ENCODE measurements around the gene STK11.

Gene STK11

GRCh38 chr19:1224847-1225246 is 19.3 kb downstream of the STK11 start:
- TF ChIP-seq CTCF (IDR thresholded peaks at IDR 0.05; ENCODE audit: low read length) (no peak), EZH2phosphoT487 (IDR thresholded peaks at IDR 0.05; ENCODE audit: low read length) (no peak)
- Histone ChIP-seq H3K36me3 (replicated peaks; ENCODE audit: insufficient read depth, low read length) (no peaks in the 10 kb centered on the region), H3K27ac (ENCODE audit: low read length) (no peak overlapping the region), H3K79me2 (ENCODE audit: low read length) (no peaks in the 10 kb centered on the region), H3K9ac (ENCODE audit: low read length) (no peak overlapping the region), H3K9me3 (replicated peaks; ENCODE audit: insufficient read depth, low read length) (no peaks in the 10 kb centered on the region), H2AFZ (ENCODE audit: low read length) (no peak overlapping the region), H3K9me2 (replicated peaks; ENCODE audit: insufficient read depth, low read length) (no peaks in the 10 kb centered on the region), H4K20me1 (ENCODE audit: insufficient read depth, low read length) (no peaks in the 10 kb centered on the region), H3K4me1 (ENCODE audit: low read length) (no peaks in the 10 kb centered on the region), H3K27me3 (replicated peaks; ENCODE audit: insufficient read depth, low read length) (no peaks in the 10 kb centered on the region), H3K4me3 (ENCODE audit: low read length) (no peak overlapping the region), H3K4me2 (ENCODE audit: low read depth, low read length) (no peak overlapping the region), H3F3A (ENCODE audit: insufficient read depth, low read length) (no peaks in the 10 kb centered on the region)
- no peak for DNase-seq

GRCh38 chr19:1225440-1226226 is 20.1 kb downstream of the STK11 start:
- TF ChIP-seq EZH2 (optimal IDR thresholded peaks at IDR 0.05; ENCODE audit: low read depth, low read length) (no peak), EZH2phosphoT487 (IDR thresholded peaks at IDR 0.05; ENCODE audit: low read length) (no peak), CTCF (IDR thresholded peaks at IDR 0.05; ENCODE audit: low read length) (no peak)
- H3K9me3 ChIP-seq (replicated peaks; ENCODE audit: insufficient read depth, low read length) = no peaks in the 10 kb centered on the region
- DNase-seq = no peak
- H3K27ac ChIP-seq (ENCODE audit: low read length) = no peak overlapping the region
- H4K20me1 ChIP-seq (ENCODE audit: insufficient read depth, low read length) = no peaks in the 10 kb centered on the region
- no peak overlapping the region for H3K4me3 ChIP-seq (ENCODE audit: low read length)
- H3K4me1 ChIP-seq (ENCODE audit: low read length) = no peaks in the 10 kb centered on the region
- H3K79me2 ChIP-seq (ENCODE audit: low read length) = no peaks in the 10 kb centered on the region
- H2AFZ ChIP-seq (ENCODE audit: low read length) = no peak overlapping the region
- H3K9me2 ChIP-seq (replicated peaks; ENCODE audit: insufficient read depth, low read length) = no peaks in the 10 kb centered on the region
- H3F3A ChIP-seq (ENCODE audit: insufficient read depth, low read length) = no peaks in the 10 kb centered on the region
- no peaks in the 10 kb centered on the region for H3K36me3 ChIP-seq (replicated peaks; ENCODE audit: insufficient read depth, low read length)
- no peaks in the 10 kb centered on the region for H3K27me3 ChIP-seq (replicated peaks; ENCODE audit: insufficient read depth, low read length)
- no peak overlapping the region for H3K9ac ChIP-seq (ENCODE audit: low read length)
- no peak overlapping the region for H3K4me2 ChIP-seq (ENCODE audit: low read depth, low read length)

GRCh38 chr19:1226227-1226518 is 20.6 kb downstream of the STK11 start:
- Histone ChIP-seq H3K9me2 (replicated peaks; ENCODE audit: insufficient read depth, low read length) (no peaks in the 10 kb centered on the region), H3K27ac (ENCODE audit: low read length) (no peak overlapping the region), H3K4me2 (ENCODE audit: low read depth, low read length) (no peak overlapping the region), H3K79me2 (ENCODE audit: low read length) (no peaks in the 10 kb centered on the region), H3F3A (ENCODE audit: insufficient read depth, low read length) (no peaks in the 10 kb centered on the region), H3K4me1 (ENCODE audit: low read length) (no peaks in the 10 kb centered on the region), H3K4me3 (ENCODE audit: low read length) (no peak overlapping the region), H3K9me3 (replicated peaks; ENCODE audit: insufficient read depth, low read length) (no peaks in the 10 kb centered on the region), H3K36me3 (replicated peaks; ENCODE audit: insufficient read depth, low read length) (no peaks in the 10 kb centered on the region), H4K20me1 (ENCODE audit: insufficient read depth, low read length) (no peaks in the 10 kb centered on the region), H3K27me3 (replicated peaks; ENCODE audit: insufficient read depth, low read length) (no peaks in the 10 kb centered on the region), H2AFZ (ENCODE audit: low read length) (no peak overlapping the region), H3K9ac (ENCODE audit: low read length) (no peak overlapping the region)
- no peak for DNase-seq
- TF ChIP-seq EZH2phosphoT487 (IDR thresholded peaks at IDR 0.05; ENCODE audit: low read length) (no peak), EZH2 (optimal IDR thresholded peaks at IDR 0.05; ENCODE audit: low read depth, low read length) (no peak), CTCF (IDR thresholded peaks at IDR 0.05; ENCODE audit: low read length) (no peak)

All from MM.1S (cell line).